ENCODE data around the gene PSMG3.
"Not testable (repeated sequence)": the region's sequence is repeated elsewhere in the genome, so short reads cannot be mapped to it uniquely, and the experiment has no call there.

The PSMG3 gene

DNA sequence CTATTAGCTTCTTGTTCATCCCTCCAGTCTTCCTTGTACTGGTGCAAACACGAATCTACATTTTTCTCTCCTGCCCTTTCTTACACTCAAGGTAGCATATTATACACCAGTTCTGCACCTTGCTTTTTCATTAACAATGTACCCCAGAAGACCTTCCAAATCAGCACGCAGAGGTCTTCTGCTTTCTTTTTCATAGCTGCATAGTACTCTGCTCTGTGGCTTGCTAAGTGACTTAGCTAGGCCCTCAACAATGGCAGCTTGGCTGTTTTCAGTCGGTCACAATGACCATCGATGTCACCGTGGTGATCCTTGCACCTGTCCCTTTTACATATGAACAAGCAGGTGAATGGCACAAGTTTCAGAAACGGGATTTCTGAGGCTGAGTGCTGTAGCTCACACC lies 44.4 kb downstream of the PSMG3 start:
- no peak for DNase-seq (ENCODE audit: low read depth in 1 of 2, low spot score in 1 of 2)
- TF ChIP-seq JUND (IDR thresholded peaks at IDR 0.05; ENCODE audit: low read depth): no peak
- in situ Hi-C loops (cut with HindIII; ENCODE audit: low pct_unique_long_range_greater_than_20kb, low sequenced_read_pairs): no loop called here

DNA sequence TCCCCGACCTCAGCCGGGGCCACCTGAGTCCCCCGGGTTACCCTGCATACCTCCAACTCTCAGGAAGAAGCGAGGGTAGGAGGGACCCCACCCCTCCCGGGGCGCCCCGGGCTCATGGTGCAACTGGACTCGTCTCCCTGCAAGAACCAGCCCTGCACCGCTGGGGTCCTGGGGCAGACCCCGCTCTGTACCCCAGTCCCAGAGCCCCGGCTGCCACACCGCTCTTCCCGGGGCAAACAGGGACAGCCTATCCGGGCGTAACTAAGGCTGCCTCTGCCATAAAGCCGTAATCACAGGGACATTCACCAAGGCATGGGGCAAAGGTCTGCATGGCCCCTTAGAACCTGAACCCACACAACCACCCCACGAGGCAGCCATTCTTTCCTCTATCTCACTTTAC lies 46.0 kb downstream of the PSMG3 start:
- DNase-seq (ENCODE audit: low read depth in 1 of 2, low spot score in 1 of 2): no peak

DNA sequence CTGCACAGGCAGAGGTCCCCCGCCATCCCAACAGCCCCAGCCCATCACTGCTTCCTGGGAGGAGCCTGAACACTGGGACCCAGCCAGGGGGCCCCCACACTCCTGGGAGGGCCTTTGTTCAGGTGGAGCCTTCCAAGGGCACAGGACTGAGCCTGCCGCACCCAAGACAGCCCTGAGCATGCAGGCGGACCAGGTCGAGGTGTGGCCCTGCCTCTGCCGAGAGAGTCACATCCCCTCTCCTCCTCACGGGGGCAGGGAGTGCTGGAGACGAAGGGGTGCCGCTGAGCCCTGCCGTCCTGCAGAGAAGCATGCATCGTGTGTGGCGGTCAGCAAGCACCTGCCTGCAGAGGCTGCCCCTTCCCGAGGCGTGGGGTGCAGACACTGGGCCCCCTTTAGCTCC lies 46.6 kb downstream of the PSMG3 start:
- in situ Hi-C loops (cut with HindIII; ENCODE audit: low pct_unique_long_range_greater_than_20kb, low sequenced_read_pairs): no loop called here
- no peak for DNase-seq (ENCODE audit: low read depth in 1 of 2, low spot score in 1 of 2)

More for the DNA sequence above, 46.0 kb downstream of the PSMG3 start:
- no peak for TF ChIP-seq JUND (IDR thresholded peaks at IDR 0.05; ENCODE audit: low read depth)
- in situ Hi-C loops (cut with HindIII; ENCODE audit: low pct_unique_long_range_greater_than_20kb, low sequenced_read_pairs): no loop called here

DNA sequence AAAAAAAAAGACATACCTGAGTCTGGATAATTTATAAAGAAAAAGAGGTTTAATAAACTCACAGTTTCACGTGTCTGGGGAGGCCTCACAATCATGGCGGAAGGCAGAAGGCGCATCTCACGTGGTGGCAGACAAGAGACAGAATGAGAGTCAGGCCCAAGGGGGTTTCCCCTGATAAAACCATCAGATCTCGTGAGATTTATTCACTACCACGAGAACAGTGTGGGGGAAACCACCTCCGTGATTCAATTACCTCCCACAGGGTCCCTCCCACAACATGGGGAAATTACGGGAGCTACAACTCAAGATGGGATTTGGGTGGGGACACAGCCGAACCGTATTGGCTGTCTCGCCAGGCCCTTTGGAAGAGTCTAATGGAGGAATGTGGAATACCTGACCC lies 48.4 kb downstream of the PSMG3 start:
- DNase-seq (ENCODE audit: low read depth in 1 of 2, low spot score in 1 of 2): no peak
- TF ChIP-seq JUND (IDR thresholded peaks at IDR 0.05; ENCODE audit: low read depth): no peak
- in situ Hi-C loops (cut with HindIII; ENCODE audit: low pct_unique_long_range_greater_than_20kb, low sequenced_read_pairs): no loop called here

More for the DNA sequence above, 46.6 kb downstream of the PSMG3 start:
- TF ChIP-seq JUND (IDR thresholded peaks at IDR 0.05; ENCODE audit: low read depth): no peak

DNA sequence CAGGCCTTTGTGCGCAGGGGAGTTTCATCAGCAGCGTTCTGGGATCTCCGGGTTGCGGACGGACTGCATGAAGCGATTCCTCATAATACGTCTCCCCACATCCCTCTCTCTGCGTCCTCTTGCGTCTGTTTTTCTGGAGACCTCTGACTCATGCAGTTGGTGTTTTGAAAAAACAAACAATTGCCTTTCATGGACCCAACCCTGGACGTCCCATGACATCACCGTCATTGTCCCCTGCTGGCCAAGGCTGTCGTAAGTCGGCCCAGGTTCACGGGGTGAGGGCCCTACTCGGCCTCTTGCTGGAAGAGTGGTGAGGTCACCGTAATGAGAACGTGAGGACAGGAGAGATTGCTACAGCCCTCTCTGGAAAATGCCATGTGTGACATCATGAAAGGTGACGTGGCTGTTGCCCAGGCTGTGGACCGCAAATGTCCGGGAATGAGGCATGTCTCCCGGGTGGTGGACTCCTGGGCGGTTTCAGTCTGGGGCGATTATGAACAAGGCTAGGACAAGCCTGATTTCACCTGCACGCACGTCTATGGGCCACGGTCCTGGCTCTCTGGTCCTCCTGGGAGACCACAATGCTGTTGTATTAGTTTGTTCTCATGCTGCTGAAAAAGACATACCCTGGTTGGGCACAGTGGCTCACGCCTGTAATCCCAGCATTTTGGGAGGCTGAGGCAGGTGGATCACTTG lies 49.1 kb downstream of the PSMG3 start:
- TF ChIP-seq JUND (IDR thresholded peaks at IDR 0.05; ENCODE audit: low read depth): no peak
- in situ Hi-C loops (cut with HindIII; ENCODE audit: low pct_unique_long_range_greater_than_20kb, low sequenced_read_pairs): no loop called here
- DNase-seq (ENCODE audit: low read depth in 1 of 2, low spot score in 1 of 2): no peak

DNA sequence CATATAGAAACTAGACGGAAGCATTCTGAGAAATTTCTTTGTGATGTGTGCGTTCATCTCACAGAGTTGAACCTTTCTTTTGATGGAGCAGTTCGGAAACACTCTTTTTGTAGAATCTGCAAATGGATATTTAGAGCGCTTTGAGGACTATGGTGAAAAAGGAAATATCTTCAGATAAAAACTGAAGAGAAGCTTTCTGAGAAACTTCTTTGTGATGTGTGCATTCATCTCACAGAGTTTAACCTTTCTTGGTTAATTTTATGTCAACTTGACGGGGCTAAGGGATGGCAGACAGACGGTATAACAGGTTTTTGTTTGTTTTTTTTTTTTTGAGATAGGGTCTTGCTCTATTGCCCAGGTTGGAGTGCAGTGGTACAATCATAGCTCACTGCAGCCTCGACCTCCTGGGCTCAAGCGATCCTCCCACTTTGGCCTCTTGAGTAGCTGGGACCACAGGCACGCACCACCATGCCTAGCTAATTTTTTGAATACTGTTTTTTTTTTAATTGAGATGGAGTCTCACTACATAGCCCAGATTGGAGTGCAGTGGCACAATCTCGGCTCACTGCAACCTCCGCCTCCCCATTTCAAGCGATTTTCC lies 50.4 kb downstream of the PSMG3 start:
- in situ Hi-C loops (cut with HindIII; ENCODE audit: low pct_unique_long_range_greater_than_20kb, low sequenced_read_pairs); DNase-seq (ENCODE audit: low read depth in 1 of 2, low spot score in 1 of 2): not testable (repeated sequence)
